ENCODE measurements around the gene TUBGCP2. TPM values are rescaled to one million over a fixed set of nuclear protein-coding genes. Genes with fewer than 3 reads are reported as not detected.

TUBGCP2 gene
- polyA plus RNA-seq, 3 donors, result 25.9 to 78.6 (median 39.3) TPM

DNA sequence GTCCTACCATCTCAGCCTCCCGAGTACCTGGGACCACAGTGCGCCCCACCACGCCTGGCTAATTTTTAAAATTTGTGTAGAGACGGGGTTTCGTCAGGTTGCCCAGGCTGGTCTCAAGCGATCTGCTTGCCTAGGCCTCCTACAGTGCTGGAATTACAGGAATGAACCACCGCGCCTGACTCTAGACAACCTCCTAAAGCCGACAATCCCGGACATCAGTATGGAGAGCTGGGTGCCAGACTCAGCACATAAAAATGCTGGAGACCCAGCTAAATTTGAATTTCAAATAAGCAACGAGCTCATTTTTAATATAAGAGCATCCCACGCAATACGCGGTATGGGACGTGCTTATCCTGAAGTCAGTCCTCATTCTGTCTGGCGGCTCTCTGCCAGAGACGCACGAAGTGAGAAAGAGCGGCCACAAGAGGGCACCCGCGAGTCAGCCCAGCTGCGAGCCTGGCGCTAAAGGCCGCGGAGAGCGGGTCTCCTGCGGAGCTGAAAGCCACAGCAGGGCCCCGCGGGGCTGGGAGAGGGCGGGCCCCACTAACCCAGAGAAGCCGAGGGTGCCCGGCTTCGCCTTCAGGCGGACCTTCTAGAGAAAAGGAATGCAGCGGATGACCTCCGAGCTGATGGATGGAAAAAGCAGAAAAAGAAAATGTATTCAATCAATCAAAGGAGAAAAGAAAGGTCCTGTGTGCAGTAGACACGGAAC is 21.0 kb upstream of the TUBGCP2 start:
- DNase-seq, result peak; percentile 69 to 79 (median 75)
- TF ChIP-seq, protein P1, sequence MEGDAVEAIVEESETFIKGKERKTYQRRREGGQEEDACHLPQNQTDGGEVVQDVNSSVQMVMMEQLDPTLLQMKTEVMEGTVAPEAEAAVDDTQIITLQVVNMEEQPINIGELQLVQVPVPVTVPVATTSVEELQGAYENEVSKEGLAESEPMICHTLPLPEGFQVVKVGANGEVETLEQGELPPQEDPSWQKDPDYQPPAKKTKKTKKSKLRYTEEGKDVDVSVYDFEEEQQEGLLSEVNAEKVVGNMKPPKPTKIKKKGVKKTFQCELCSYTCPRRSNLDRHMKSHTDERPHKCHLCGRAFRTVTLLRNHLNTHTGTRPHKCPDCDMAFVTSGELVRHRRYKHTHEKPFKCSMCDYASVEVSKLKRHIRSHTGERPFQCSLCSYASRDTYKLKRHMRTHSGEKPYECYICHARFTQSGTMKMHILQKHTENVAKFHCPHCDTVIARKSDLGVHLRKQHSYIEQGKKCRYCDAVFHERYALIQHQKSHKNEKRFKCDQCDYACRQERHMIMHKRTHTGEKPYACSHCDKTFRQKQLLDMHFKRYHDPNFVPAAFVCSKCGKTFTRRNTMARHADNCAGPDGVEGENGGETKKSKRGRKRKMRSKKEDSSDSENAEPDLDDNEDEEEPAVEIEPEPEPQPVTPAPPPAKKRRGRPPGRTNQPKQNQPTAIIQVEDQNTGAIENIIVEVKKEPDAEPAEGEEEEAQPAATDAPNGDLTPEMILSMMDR (IDR thresholded peaks at IDR 0.05), result peak; percentile 97
- no peak overlapping the region for H3K27ac ChIP-seq (ENCODE audit: low read depth in 1 of 2, low read length in 2 of 2)
- no peaks in the 10 kb centered on the region for H3K79me2 ChIP-seq (ENCODE audit: insufficient read depth, low read length)
- WGBS (ENCODE audit: insufficient coverage), result 13% methylated on average over 35 of the region's 37 CpGs
- no peaks in the 10 kb centered on the region for H3K36me3 ChIP-seq (replicated peaks in 1 of 2; ENCODE audit: control insufficient read depth in 1 of 2, insufficient read depth in 2 of 2, low read length in 2 of 2)
- H3K9ac ChIP-seq (ENCODE audit: insufficient read depth, low read length, poor library complexity, severe bottlenecking), result no peak overlapping the region
- H3K27me3 Mint-ChIP-seq (ENCODE audit: low read depth in 3 of 3), result peaks cover 80 to 89% (median 87%) of the 10 kb centered on the region in 3 donors
- H3K4me1 ChIP-seq (ENCODE audit: control insufficient read depth in 1 of 2, insufficient read depth in 2 of 2, low read length in 2 of 2), result peaks cover 4 to 15% of the 10 kb centered on the region in 2 donors
- H3K4me3 Mint-ChIP-seq, result peak overlapping the region in 1 of 2 donors; percentile 78
- H4K20me1 ChIP-seq (ENCODE audit: insufficient read depth, low read length), result no peaks in the 10 kb centered on the region
- H3K4me2 ChIP-seq (replicated peaks; ENCODE audit: extremely low read depth, low read length, poor library complexity, severe bottlenecking), result peak overlapping the region; percentile 54
- peak overlapping the region; percentile 51 for H2AFZ ChIP-seq (ENCODE audit: insufficient read depth, low read depth, low read length, poor library complexity, severe bottlenecking)
- no peaks in the 10 kb centered on the region for H3K36me3 Mint-ChIP-seq
- H3K27me3 ChIP-seq (ENCODE audit: control insufficient read depth in 2 of 2, insufficient read depth in 2 of 2, low read length in 2 of 2), result peaks cover 27 to 82% of the 10 kb centered on the region in 2 donors
- peaks cover 2 to 25% of the 10 kb centered on the region in 2 donors for H3K9me3 ChIP-seq (replicated peaks in 1 of 2; ENCODE audit: control insufficient read depth in 1 of 2, insufficient read depth in 1 of 2, low read length in 2 of 2)
- H3K9me3 Mint-ChIP-seq, result peaks cover 0 to 30% (median 6%) of the 10 kb centered on the region in 7 donors
- H3K4me3 ChIP-seq (replicated peaks in 1 of 3; ENCODE audit: low read depth in 2 of 3, low read length in 3 of 3), result no peak overlapping the region
- peak overlapping the region in 1 of 7 donors; percentile 41 for H3K27ac Mint-ChIP-seq
- intact Hi-C loops (cut with micrococcal nuclease), result loop anchor here (5.0 to 10.0 kb wide), 4 partner anchors 185 to 365 kb away; partner anchors contain the start of gene CYP2E1 (in 1 of the 2)
- peaks cover 5% of the 10 kb centered on the region for H3K4me1 Mint-ChIP-seq

DNA sequence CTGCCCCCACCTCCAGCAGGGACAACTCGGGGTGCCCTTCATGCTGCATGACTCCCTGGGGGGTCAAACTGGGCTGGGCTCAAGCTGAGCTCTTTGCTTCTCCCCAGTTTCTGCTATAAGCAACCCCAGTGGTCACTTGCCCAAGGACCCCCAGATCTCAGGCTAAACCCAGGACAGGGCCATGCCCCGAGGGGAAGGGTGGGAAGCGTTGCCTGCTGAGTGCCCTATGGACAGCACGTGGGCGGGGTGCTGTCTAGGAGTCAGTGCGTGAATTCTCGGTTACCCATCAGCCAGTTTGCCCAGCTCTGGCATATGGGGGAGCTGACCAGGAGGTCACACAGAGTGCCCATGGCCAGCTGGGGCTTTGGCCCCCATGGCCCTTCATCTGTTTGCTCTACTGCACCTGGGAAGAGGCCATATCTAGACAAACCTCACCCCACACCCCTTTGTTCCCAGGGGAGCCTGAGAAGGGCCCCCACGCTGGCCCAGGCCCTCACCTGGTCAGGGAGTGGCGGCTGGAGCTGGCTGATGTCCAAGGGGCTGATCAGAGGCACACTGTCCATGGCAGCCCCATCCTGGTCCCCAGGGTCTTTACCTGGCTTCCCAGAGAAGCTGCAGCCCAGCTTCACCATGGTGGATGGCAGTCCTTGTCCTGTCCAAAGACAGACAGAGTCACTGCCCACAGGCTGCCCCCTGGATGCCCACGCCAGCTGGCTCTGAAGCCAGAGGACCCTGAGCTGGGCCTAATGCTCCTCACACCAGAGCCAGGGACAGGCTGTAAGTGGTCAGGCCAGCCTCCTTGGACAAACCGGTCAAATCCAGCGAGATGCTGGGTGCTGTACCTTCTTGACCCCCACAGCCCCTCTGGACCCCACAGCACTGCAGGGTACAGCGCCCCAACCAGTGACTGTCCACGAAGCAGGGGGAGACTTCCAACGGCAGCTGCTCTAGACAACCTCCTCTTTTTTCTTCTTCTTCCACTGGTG is 20.0 kb upstream of the TUBGCP2 start:
- 86% methylated on average over 14 of the region's 15 CpGs for WGBS (ENCODE audit: insufficient coverage)
- H3K27me3 ChIP-seq (ENCODE audit: control insufficient read depth in 2 of 2, insufficient read depth in 2 of 2, low read length in 2 of 2), result peaks cover 27 to 77% of the 10 kb centered on the region in 2 donors

More for the DNA sequence above, 20.0 kb upstream of the TUBGCP2 start:
- no peaks in the 10 kb centered on the region for H4K20me1 ChIP-seq (ENCODE audit: insufficient read depth, low read length)
- H3K9me3 ChIP-seq (replicated peaks in 1 of 2; ENCODE audit: control insufficient read depth in 1 of 2, insufficient read depth in 1 of 2, low read length in 2 of 2), result peaks cover 0 to 20% of the 10 kb centered on the region in 2 donors
- no peak overlapping the region for H3K27ac ChIP-seq (ENCODE audit: low read depth in 1 of 2, low read length in 2 of 2)
- no peak overlapping the region for H2AFZ ChIP-seq (ENCODE audit: insufficient read depth, low read depth, low read length, poor library complexity, severe bottlenecking)
- peaks cover 74 to 93% (median 80%) of the 10 kb centered on the region in 3 donors for H3K27me3 Mint-ChIP-seq (ENCODE audit: low read depth in 3 of 3)
- H3K4me3 ChIP-seq (replicated peaks in 1 of 3; ENCODE audit: low read depth in 2 of 3, low read length in 3 of 3), result no peak overlapping the region
- H3K79me2 ChIP-seq (ENCODE audit: insufficient read depth, low read length), result no peaks in the 10 kb centered on the region
- peaks cover 4 to 15% of the 10 kb centered on the region in 2 donors for H3K4me1 ChIP-seq (ENCODE audit: control insufficient read depth in 1 of 2, insufficient read depth in 2 of 2, low read length in 2 of 2)
- H3K9ac ChIP-seq (ENCODE audit: insufficient read depth, low read length, poor library complexity, severe bottlenecking), result no peak overlapping the region
- TF ChIP-seq, protein P1 (IDR thresholded peaks at IDR 0.05), result no peak
- H3K4me1 Mint-ChIP-seq, result peaks cover 2% of the 10 kb centered on the region
- no peak overlapping the region for H3K4me2 ChIP-seq (replicated peaks; ENCODE audit: extremely low read depth, low read length, poor library complexity, severe bottlenecking)
- H3K4me3 Mint-ChIP-seq, result peak overlapping the region in 1 of 2 donors; percentile 78
- H3K36me3 Mint-ChIP-seq, result no peaks in the 10 kb centered on the region
- no peak overlapping the region for H3K27ac Mint-ChIP-seq
- no peaks in the 10 kb centered on the region for H3K36me3 ChIP-seq (replicated peaks in 1 of 2; ENCODE audit: control insufficient read depth in 1 of 2, insufficient read depth in 2 of 2, low read length in 2 of 2)
- no peak for DNase-seq
- H3K9me3 Mint-ChIP-seq, result peaks cover 0 to 24% (median 4%) of the 10 kb centered on the region in 7 donors
- intact Hi-C loops (cut with micrococcal nuclease), result loop anchor here (5.0 to 10.0 kb wide), 4 partner anchors 184 to 364 kb away; partner anchors contain the start of gene CYP2E1 (in 1 of the 2)

Data from CD14-positive monocyte (primary cell).